Left kidney (tissue), 8 donors: Measurements from ENCODE around the gene TMEM178B. TPM values are rescaled to one million over a fixed set of nuclear protein-coding genes. Genes with fewer than 3 reads are reported as not detected.
"Not testable (repeated sequence)": the region's sequence is repeated elsewhere in the genome, so short reads cannot be mapped to it uniquely, and the experiment has no call there.

ENCODE experiments used
- DNase-seq: peaks from one replicate; pipeline ENCODE4 v3.0.0-alpha.2; 2013
- long read RNA-seq, 8 donors: transcript quantifications; one replicate each; lab custom pipeline, GENCODE V29; 2026
- polyA plus RNA-seq: library from polyadenylated mRNA; unstranded; fragments of 120-200 nt; gene quantifications from one replicate; pipeline ENCODE4 v1.2.1, GENCODE V29; 2013; ENCODE audit not compliant: insufficient read length

Gene TMEM178B
- polyA plus RNA-seq = 0.52 TPM
- long read RNA-seq, donor 1 = 0 reads
- long read RNA-seq, donor 2 = 0 reads
- long read RNA-seq, donor 3 = 0 reads
- long read RNA-seq, donor 4 = 0 reads
- long read RNA-seq, donor 5 = 0 reads
- long read RNA-seq, donor 6 = 0 reads
- long read RNA-seq, donor 7 = 0 reads
- long read RNA-seq, donor 8 = 0 reads

DNA sequence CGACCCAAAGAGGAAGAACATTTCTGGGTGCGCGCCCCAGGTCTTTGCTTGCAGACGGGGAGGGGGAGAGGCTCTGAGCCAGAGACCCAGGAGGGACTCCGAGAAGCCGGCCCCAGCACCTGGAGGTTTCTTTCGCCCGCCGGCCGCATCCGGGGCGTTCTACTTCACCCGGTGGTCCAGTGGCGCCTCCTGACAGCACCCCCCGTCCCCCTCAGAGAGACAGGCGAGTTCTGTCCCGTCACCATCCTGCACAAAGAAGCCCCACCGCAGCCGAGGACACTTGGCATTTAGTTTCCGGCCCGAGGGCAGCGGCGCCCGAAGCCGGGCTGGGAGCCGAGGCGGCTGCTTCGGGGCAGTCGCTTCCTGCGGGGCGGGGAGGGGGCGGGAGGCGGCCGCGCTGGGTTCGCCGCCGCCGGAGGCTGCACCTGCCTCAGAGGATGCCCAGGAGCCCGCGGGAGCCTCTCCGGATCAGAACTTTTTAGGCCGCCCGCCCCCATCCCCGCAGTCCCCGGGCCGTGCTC is at the start of gene TMEM178B:
Gene TMEM178B, plus strand, starts transcription at position 424 of the 521 bp plus-strand sequence.
- DNase-seq = peak; percentile 3

DNA sequence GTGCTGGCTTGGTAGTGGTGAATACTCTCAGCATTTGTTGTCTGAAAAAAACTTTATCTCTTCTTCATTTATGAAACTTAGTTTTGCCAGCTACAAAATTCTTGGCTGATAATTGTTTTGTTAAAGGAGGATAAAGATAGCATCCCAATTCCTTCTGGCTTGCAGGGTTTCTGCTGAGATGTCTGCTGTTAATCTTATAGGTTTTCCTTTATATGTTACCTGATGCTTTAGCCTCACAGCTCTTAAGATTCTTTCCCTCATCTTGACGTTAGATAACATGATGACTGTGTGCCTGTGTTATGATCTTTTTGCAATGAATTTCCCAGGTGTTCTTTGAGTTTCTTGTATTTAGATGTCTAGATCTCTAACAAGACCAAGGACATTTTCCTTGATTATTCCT is 49.2 kb upstream of the TMEM178B start:
- no peak for DNase-seq

DNA sequence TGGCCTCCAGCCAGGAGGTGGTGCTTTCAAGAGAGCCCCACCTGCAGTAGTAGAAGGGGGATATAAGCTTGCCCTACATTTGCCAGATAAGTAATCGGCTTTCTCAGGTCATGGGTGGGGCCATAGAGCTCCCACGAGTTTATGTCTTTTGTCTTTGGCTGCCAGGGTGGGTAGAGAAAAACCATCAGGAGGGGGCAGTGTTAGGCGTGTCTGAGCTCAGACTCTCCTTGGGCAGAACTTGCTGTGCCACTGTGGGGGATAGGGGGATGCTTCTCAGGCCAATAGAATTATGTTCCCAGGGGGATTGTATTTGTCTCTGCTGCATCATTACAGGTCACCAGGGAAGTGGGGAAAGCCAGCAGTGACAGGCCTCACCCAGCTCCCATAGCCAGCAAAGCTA is 46.8 kb upstream of the TMEM178B start:
- DNase-seq = no peak

DNA sequence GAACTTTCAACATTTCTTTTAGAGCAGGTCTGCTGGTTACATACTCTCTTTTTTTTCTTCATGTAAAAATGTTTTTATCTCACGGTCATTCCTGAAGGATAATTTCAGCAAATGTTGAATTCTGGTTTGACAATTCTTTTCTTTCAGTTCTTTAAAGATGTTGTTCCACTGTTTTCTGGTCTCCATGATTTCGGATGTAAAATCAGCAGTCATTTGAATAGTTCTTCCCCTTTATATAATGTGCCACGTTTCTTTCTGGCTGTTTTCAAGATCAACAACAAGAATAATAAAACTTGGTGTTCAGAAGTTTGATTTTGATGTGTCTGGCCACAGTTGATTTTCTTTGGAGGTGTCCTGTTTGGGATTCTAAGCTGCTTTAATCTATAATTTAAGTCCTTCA is 45.1 kb upstream of the TMEM178B start:
- no peak for DNase-seq

DNA sequence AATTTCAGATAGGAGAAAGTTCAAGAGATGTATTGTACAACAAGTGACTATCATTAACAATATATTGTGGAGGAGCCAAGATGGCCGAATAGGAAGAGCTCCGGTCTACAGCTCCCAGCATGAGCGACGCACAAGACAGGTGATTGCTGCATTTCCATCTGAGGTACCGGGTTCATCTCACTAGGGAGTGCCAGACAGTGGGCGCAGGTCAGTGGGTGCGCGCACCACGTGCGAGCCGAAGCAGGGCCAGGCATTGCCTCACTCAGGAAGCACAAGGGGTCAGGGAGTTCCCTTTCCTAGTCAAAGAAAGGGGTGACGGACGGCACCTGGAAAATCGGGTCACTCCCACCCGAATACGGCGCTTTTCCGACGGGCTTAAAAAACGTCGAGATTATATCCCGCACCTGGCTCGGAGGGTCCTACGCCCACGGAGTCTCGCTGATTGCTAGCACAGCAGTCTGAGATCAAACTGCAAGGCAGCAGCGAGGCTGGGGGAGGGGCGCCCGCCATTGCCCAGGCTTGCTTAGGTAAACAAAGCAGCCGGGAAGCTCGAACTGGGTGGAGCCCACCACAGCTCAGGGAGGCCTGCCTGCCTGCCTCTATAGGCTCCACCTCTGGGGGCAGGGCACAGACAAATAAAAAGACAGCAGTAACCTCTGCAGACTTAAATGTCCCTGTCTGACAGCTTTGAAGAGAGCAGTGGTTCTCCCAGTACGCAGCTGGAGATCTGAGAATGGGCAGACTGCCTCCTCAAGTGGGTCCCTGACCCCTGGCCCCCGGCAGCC is 41.1 kb upstream of the TMEM178B start:
- not testable (repeated sequence) for DNase-seq

DNA sequence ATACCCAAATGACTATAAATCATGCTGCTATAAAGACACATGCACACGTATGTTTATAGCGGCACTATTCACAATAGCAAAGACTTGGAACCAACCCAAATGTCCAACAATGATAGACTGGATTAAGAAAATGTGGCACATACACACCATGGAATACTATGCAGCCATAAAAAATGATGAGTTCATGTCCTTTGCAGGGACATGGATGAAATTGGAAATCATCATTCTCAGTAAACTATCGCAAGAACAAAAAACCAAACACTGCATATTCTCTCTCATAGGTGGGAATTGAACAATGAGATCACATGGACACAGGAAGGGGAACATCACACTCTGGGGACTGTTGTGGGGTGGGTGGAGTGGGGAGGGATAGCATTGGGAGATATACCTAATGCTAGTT is 35.8 kb upstream of the TMEM178B start:
- DNase-seq = not testable (repeated sequence)

DNA sequence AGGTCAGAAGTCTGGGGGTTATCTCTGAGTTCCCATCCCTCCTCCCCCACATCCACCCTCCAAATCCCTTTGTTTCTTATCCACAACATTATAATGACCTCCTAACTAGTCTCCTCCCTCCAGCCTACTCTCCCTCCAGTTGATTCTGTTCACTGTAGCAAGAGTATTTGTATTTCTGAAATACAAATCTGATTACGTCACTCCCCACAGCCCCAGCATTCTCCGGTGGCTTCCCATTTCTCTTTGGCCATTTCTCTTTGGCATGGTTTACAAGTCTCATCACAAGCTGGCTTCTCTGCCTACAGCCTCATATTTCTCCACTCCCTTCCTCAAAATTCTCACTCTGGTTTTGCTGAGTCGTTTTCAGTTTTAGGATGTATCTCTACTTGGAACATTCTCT is 34.5 kb upstream of the TMEM178B start:
- no peak for DNase-seq

DNA sequence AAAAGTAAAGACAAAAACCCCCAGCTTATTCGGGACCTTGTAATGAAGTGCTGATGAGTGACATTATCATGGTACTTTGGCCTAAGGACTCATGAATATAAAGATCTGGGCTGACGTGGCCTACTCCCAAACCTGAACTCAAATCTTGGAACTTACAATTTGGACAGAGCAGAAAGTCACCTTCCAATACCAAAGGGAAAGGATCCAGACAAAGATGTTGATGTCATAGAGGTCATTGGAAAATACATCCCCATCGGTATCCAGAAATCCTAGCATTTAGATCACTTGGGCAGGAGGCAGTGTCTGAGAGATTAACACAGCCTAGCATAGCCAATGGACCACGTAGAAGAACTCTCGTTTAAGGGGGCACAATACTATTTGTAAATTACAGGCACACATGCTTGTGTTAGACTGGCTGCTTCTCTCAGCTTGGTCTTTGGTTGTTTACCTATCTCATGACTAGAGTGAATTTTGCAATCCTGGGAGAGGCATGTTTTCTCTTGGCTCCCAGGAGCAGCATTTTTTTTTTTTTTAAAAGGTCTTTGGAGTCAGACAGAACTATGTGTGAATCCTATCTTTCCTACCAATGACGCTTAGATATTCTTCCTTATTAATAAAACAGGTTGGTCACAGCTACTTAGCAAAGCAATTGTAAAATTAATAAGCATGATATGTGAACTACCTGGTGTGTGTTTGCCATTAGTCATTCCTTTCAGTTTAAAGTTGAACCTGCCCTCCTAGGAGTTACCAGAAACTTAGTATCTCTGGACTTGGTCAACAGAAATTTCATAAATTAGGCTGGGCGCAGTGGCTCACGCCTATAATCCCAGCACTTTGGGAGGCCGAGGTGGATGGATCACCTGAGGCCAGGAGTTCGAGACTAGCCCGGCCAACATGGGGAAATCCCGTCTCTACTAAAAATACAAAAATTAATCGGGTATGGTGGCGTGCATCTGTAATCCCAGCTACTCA is 31.4 kb upstream of the TMEM178B start:
- no peak for DNase-seq

DNA sequence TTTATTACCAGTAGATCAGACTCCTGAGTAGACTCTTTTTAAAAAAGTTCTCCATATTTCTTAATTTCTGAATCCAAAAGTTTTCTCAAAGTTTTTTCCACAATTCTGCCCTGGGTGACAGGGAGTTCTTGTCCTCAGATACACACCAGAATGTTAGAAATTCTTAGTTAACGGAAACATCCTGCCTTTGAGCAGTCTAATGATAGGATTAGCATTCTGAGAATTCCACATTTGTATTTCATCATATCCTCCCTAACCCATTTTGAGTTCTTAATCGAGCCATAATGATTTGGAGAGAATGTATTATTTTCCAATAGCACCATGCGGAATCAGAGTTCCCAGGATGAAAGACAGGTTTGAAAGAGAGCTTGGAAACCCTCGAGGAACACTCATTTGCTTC is 30.2 kb upstream of the TMEM178B start:
- no peak for DNase-seq

DNA sequence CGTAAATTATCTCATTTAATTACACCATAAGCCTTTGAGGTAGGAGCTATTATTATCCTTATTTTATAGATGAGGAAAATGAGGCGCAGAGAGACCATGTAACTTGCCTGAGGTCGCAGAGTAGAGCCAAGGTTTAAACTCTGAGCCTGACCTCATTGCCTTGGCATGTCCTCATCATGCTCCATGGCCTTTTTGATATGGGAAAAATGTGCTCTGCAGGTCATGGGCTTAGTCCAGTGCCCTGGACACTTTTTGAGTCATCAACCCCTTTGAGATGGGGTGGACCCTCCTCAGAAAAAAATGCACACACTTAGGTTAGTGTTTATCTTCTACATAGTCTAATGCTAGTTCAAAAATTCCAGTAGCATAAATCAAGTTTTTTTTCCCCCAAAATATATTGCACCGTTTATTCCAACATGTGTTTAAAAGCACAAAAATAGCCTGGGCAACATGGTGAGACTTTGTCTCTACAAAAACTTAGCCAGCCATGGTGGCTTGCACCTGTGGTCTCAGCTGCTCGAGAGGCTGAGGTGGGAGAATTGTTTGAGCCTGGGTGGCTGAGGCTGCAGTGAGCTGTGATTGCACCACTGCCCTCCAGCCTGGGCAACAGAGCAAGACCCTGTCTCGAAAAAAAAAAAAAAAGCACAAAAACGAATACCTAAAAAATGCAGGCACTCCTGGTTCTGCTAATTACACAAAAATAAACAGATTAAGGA is 28.6 kb upstream of the TMEM178B start:
- DNase-seq = no peak

DNA sequence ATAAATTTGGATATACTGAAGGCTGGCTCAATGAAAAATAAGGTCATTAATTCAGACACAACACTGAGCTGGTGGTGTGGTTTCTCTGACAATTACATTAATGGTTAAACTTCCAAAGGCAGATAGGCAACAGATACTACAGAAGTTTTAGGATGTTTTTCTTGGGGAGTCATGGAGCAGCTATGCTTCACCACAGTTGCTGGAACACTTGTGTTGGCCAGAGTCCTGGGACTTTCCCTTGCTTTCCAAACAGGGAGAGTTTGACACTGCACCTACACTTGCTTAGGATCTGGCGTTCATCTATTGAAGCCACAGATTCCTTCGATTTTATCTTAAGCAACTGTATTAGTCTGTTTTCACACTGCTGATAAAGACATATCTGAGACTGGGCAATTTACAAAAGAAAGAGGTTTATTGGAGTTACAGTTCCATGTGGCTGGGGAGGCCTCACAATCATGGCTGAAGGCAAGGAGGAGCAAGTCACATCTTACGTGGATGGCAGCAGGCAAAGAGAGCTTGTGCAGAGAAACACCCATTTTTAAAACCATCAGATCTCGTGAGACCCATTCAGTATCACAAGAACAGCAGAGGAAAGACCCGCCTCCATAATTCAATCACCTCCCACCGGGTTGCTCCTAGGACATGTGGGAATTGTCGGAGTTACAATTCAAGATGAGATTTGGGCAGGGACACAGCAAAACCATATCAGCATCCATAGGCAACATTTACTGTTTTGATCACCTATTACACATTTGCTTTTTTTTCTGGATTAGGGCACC is 27.8 kb upstream of the TMEM178B start:
- no peak for DNase-seq

DNA sequence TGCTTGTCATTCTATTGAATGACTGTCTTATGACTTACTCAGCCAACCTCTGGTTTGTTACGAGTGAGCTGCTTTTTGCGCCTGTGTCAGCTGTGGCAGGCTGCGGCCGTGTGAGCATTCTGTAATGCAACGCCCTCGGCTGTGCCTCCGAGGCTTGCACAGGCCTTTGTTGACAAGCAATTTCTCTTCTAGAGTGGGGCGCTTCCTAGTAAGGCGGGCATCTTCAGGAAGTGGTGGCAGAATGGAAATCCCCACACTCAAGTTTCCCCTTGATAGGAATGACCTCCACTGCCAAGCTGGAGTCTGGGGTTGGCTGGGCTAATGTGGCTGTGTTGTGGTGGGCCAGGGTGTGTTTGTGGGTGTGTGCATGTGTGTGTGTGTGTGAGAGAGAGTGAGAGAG is 20.2 kb upstream of the TMEM178B start:
- DNase-seq = no peak

DNA sequence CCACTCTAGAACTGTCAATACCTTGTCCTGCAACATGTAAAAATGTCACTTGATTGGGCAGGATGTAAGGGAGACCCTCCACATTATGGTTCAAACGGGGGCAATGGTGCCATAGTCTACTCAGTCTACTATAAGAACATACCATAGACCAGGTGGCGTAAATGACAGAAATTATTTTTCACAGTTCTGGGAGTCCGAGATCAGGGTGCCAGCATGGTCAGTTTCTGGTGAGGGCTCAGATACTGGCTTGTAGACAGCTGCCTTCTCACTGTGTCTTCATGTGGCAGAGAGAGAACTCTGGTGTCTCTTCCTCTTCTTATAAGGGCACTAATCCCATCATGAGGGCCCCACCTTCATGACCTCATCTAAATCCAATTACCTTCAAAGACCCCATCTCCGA is 18.7 kb upstream of the TMEM178B start:
- no peak for DNase-seq

DNA sequence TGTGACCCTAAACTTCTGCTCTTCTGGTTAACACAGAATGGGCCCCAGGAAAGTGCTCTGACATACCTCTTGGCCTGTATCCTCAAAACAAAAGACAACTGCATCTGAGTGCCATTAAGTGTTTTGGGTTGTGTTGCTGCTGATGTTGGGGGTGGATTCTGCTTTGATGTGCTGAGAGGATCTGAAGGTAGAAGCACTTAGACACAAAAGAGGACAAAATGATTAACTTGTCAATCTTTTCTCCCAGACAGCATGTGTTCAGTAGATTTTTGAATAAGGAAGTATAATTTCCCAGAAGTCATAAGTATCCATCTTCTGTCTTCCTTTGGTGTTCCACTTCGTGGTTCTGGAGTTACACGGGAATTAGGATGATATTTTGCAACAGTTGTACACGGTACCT is 16.1 kb upstream of the TMEM178B start:
- no peak for DNase-seq

DNA sequence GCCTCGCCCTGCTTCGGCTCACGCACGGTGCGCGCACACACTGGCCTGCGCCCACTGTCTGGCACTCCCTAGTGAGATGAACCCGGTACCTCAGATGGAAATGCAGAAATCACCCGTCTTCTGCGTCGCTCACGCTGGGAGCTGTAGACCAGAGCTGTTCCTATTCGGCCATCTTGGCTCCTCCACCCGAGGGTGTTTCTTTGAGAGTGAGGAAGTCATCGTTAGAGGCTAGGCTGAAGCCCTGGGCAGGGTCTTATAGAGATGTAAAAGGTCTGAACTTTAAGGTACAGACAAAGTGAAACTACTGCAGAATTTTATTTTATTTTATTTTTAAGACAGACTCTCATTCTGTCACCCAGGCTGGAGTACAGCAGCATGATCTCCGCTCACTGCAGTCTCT is 6.0 kb upstream of the TMEM178B start:
- DNase-seq = not testable (repeated sequence)

DNA sequence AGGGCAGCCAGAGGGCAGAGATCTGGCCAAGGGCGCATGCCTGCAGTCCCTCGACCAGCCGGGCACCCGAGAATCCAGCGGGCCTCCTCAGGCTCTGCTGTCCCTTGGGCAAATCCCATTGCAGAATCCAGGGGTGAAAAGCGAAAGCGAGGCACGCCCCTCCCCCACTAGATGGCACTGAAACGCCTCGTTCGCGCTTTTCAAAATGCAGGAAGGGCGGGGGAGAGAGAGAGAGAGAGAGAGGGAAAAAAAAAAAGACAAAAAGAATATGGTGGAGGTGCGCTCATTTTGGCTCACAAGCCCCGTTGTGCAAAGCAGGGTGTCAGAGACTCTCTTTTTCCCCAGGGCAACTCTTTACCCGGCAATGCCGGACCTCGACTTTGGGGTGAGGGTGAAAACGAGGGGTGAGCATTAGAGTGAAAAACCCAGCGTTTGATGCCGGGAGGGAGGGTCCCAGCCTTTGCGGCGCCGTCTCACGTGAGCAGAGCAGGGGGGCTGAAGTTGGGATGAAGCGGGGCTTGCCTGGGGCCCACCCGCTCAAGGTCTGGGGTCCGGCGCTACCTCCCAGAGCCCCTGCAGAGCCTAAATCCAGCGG is 2.5 kb upstream of the TMEM178B start:
- peak; percentile 37 for DNase-seq

DNA sequence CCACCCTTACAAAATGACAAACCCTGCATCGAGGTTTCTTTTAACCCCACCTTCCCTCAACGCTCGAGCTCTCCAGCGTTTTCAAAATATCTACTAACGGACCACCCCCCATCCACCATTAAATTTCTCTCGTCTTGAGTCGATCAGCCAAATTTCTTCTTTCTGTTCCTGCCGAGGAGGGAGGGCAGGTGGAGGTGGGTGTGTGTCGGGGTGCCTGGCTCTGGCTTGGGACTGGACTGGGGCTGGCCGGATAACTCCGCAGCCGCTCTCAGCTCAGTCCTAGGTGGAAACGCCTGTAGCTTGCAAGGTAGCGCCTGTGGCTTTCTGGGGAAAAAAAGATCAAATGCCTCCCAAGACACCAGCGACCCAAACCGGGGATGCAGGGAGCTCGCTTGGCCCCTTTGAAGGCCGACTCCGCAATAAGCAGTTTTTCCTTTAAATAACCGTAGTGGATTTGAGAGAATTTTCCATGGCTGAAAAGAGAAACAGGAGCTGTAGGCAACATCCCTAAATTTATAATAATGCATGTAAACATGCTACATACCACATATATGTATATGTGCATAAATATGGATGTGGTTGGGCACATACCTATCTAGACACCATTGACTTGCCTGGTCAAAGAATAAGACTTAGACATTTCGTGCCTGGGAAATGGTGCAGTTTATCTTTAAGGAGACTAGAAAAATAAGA is 1.9 kb upstream of the TMEM178B start:
- peak; percentile 1 for DNase-seq

DNA sequence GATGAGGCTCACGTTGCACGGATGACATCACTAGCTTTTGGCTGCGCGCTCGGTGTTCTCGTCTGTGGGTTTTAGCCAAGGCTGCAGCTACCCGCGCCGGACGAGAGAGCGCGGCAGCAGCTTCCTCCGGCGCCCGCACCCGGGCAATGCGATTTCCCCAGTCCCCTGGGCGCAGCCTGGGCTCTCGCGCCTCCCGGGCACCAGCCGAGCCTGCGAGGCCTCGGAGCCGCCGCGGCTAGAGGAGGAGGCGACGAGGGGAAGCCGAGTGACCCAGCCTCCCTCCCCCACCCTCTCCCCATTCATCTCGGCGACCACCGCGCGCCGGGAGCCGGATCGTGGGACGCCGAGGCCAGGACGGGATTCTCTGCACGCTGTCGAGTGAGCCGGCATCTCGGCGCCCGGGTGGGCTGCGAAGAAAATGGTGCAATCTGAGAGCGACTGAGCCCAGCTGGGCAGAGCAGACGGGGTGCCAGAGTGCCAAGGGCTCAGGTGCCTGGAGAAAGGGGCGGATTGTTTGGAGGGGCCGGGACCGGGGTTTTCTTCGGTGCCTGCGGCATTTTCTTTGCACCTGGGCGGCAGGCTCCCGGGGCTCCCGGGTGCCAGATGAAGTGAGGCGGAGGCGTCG is 1.2 kb upstream of the TMEM178B start:
- peak; percentile 29 for DNase-seq

DNA sequence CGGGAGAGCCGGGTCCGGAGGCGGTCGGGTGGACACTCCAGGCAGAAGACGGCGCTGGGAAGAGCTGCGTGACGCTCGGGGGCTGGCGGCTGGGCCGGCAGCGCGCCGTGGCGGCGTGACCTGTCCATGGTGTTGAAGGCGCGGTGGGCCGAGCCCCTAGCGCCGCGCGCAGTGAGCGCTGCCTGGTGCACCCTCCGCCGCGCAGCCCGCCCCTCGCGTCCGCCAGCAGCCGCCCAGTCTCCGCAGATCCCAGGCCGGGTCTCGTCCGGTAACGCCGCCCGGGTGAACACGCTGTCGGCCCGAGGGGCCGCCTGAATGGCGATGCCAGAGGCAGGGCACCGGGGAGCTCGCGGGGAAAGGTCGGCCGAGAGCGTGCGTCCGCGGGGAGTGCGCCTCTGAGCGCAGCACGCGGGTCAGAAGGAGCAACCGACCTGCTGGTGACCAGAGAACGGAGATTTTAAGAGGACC is 657 bp upstream of the TMEM178B start:
- peak; percentile 58 for DNase-seq
